Activated CD8-positive, alpha-beta T cell treated with anti-CD3 and anti-CD28 coated beads for 36 hours (primary cell): ENCODE data around the gene CGNL1. TPM values are rescaled to one million over a fixed set of nuclear protein-coding genes. Genes with fewer than 3 reads are reported as not detected.

Experiments used
- ATAC-seq: fragments of 200-7000 bp; cut with Tn5 transposase; one replicate; pipeline ENCODE4 v1.10.0; 2021; ENCODE audit warnings: mild to moderate bottlenecking, moderate library complexity
- CTCF ChIA-PET: fragments of 350-600 bp; sonication (Branson Sonifier 250); formaldehyde crosslinking; loops from one replicate; lab custom pipeline; 2021; ENCODE audit warnings: antibody characterized with exemption; lab: Charles Lee
- POLR2A ChIA-PET: fragments of 350-600 bp; sonication (Branson Sonifier 250); formaldehyde crosslinking; loops from one replicate; lab custom pipeline; 2021; ENCODE audit warnings: antibody characterized with exemption; lab: Charles Lee
- DNase-seq: peaks from one replicate; pipeline ENCODE4 v3.0.0-alpha.2; 2020
- H3K27ac Mint-ChIP-seq: one replicate; pipeline ENCODE4 v1.8.0; 2021; ENCODE audit warnings: mild to moderate bottlenecking, mixed read lengths
- H3K27me3 Mint-ChIP-seq: one replicate; pipeline ENCODE4 v1.8.0; 2021; ENCODE audit warnings: mixed read lengths
- H3K36me3 Mint-ChIP-seq: one replicate; pipeline ENCODE4 v1.8.0; 2021; ENCODE audit warnings: low read depth, mixed read lengths
- H3K4me1 Mint-ChIP-seq: one replicate; pipeline ENCODE4 v1.8.0; 2021; ENCODE audit warnings: low read depth, mixed read lengths
- H3K4me3 Mint-ChIP-seq: one replicate; pipeline ENCODE4 v1.8.0; 2021; ENCODE audit warnings: mild to moderate bottlenecking, moderate library complexity, mixed read lengths
- H3K9me3 Mint-ChIP-seq: one replicate; pipeline ENCODE4 v1.8.0; 2021; ENCODE audit warnings: mixed read lengths
- CTCF ChIP-seq: fragments of 200-600 bp; IDR thresholded peaks from one replicate; pipeline ENCODE4 v1.8.0; 2022; ENCODE audit warnings: antibody characterized with exemption, mild to moderate bottlenecking
- intact Hi-C: fragments of 100-400 bp; cut with micrococcal nuclease; formaldehyde crosslinking; loops from one replicate; pipeline ENCODE4 v1.10.0; 2022
- total RNA-seq, 2 experiments: library from RNA; stranded (reverse); gene quantifications; one replicate each; pipeline ENCODE4 v1.2.3, GENCODE V29; 2021

The CGNL1 gene
- total RNA-seq, 2 experiments from 2014 or later: not detected

- Mint-ChIP-seq H3K27ac (no peak overlapping the region), H3K36me3 (no peaks in the 10 kb centered on the region), H3K27me3 (peaks cover 8% of the 10 kb centered on the region), H3K4me1 (no peaks in the 10 kb centered on the region), H3K4me3 (no peak overlapping the region), H3K9me3 (no peaks in the 10 kb centered on the region)
- ATAC-seq: no peak
- ChIA-PET POLR2A (no interaction called here), CTCF (no interaction called here)
- no peak for DNase-seq
- TF ChIP-seq CTCF: no peak
- intact Hi-C loops: no loop called here
These were observed 120.9 kb downstream of the CGNL1 start for GRCh38 chr15:57496946-57497869.

DNA sequence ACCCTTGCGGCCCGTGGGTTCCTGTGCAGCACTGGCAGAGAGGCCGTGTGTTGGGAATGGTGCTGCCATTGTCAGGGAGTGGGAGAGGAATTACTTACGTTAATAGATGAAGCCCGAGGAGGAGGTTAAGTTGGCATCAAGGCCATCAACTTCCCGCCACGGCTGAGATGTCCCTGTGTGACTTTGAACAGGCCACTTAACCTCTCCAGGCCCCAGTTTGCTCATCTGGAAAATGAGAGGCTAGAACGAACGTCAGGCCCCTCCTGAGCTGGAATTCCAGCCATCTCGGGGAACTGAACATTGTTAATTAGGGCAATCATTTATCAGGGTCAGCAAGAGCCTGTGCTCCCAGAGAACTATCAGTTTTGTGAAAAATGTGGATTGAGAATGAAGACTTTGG, 124.0 kb downstream of the CGNL1 start:
- no peak overlapping the region for H3K27ac Mint-ChIP-seq
- intact Hi-C loops: no loop called here
- H3K27me3 Mint-ChIP-seq: peaks cover 8% of the 10 kb centered on the region
- no peak overlapping the region for H3K4me3 Mint-ChIP-seq
- no peaks in the 10 kb centered on the region for H3K36me3 Mint-ChIP-seq
- CTCF ChIA-PET: interaction anchor here (1.0 kb wide), 1 partner anchor 27 kb away, joined by 4 read pairs; no protein-coding TSS in a partner anchor
- DNase-seq (no peak), ATAC-seq (no peak)
- no peak for TF ChIP-seq CTCF
- H3K9me3 Mint-ChIP-seq: no peaks in the 10 kb centered on the region
- POLR2A ChIA-PET: no interaction called here
- H3K4me1 Mint-ChIP-seq: no peaks in the 10 kb centered on the region

GRCh38 chr15:57500979-57501576, 124.8 kb downstream of the CGNL1 start:
- intact Hi-C loops: no loop called here
- ChIA-PET CTCF (no interaction called here), POLR2A (no interaction called here)
- no peak for DNase-seq
- Mint-ChIP-seq H3K4me3 (no peak overlapping the region), H3K27me3 (peaks cover 5% of the 10 kb centered on the region), H3K4me1 (no peaks in the 10 kb centered on the region), H3K27ac (no peak overlapping the region), H3K36me3 (no peaks in the 10 kb centered on the region), H3K9me3 (no peaks in the 10 kb centered on the region)
- TF ChIP-seq CTCF: no peak
- ATAC-seq: no peak

GRCh38 chr15:57502116-57502515, 125.8 kb downstream of the CGNL1 start:
- H3K9me3 Mint-ChIP-seq: no peaks in the 10 kb centered on the region
- TF ChIP-seq CTCF: no peak
- H3K4me1 Mint-ChIP-seq: no peaks in the 10 kb centered on the region
- ChIA-PET POLR2A (no interaction called here), CTCF (no interaction called here)
- ATAC-seq (no peak), DNase-seq (no peak)
- H3K27ac Mint-ChIP-seq: no peak overlapping the region
- intact Hi-C loops: no loop called here
- H3K27me3 Mint-ChIP-seq: peaks cover 5% of the 10 kb centered on the region
- H3K4me3 Mint-ChIP-seq: no peak overlapping the region
- no peaks in the 10 kb centered on the region for H3K36me3 Mint-ChIP-seq
